ENCODE data around the gene ZCCHC17.
A peak's percentile ranks its signal among the peaks of the same experiment; 100 is the strongest.
"Not testable (repeated sequence)": the region's sequence is repeated elsewhere in the genome, so short reads cannot be mapped to it uniquely, and the experiment has no call there.

The ZCCHC17 gene

GRCh38 chr1:31372051-31372450 lies 75.2 kb downstream of the ZCCHC17 start:
- DNase-seq = no peak

- no peak for DNase-seq
Measured at GRCh38 chr1:31372751-31373055, 75.9 kb downstream of the ZCCHC17 start.

GRCh38 chr1:31373056-31373896 lies 76.4 kb downstream of the ZCCHC17 start, which contains the start of gene FABP3:
Gene FABP3 (minus strand): TSS chr1:31373076. CDS start chr1:31373014, 62 bp downstream.
- DNase-seq = peak; percentile 58

GRCh38 chr1:31373897-31374486 lies 77.2 kb downstream of the ZCCHC17 start:
- DNase-seq = no peak

GRCh38 chr1:31374511-31375196 lies 77.8 kb downstream of the ZCCHC17 start:
- DNase-seq = no peak

GRCh38 chr1:31376375-31377134 lies 79.7 kb downstream of the ZCCHC17 start:
- DNase-seq = peak; percentile 95

GRCh38 chr1:31377364-31377863 lies 80.6 kb downstream of the ZCCHC17 start:
- DNase-seq = no peak

- DNase-seq = no peak
Measured at GRCh38 chr1:31378001-31378400, 81.2 kb downstream of the ZCCHC17 start.

GRCh38 chr1:31380181-31380580 lies 83.3 kb downstream of the ZCCHC17 start:
- no peak for DNase-seq

- no peak for DNase-seq
Measured at GRCh38 chr1:31381394-31382294, 84.8 kb downstream of the ZCCHC17 start.

GRCh38 chr1:31382379-31382989 lies 85.7 kb downstream of the ZCCHC17 start:
- no peak for DNase-seq

GRCh38 chr1:31383967-31384366 lies 87.1 kb downstream of the ZCCHC17 start:
- no peak for DNase-seq

- DNase-seq = not testable (repeated sequence)
Measured at GRCh38 chr1:31386576-31387243, 89.9 kb downstream of the ZCCHC17 start.

- no peak for DNase-seq
Measured at GRCh38 chr1:31387612-31388011, 90.8 kb downstream of the ZCCHC17 start.

- no peak for DNase-seq
Measured at GRCh38 chr1:31389616-31390015, 92.8 kb downstream of the ZCCHC17 start.

- DNase-seq = no peak
Measured at GRCh38 chr1:31390071-31390470, 93.2 kb downstream of the ZCCHC17 start.

- DNase-seq = no peak
Measured at GRCh38 chr1:31393463-31393862, 96.6 kb downstream of the ZCCHC17 start.

GRCh38 chr1:31394584-31395193 lies 97.9 kb downstream of the ZCCHC17 start:
- peak; percentile 72 for DNase-seq

GRCh38 chr1:31396633-31397351 lies 100.0 kb downstream of the ZCCHC17 start:
- DNase-seq = no peak

Data from DMS 273 treated with DMSO at 0.1 percent for 48 hours (cell line).